ENCODE measurements around the gene DAD1.
"Not testable (repeated sequence)": the region's sequence is repeated elsewhere in the genome, so short reads cannot be mapped to it uniquely, and the experiment has no call there.

DAD1 gene

GRCh38 chr14:22615765-22616164, 26.7 kb upstream of the DAD1 start:
- H3K27ac ChIP-seq (ENCODE audit: extremely low read depth, low read depth, low read length); POLR2A ChIA-PET; H3K9me3 ChIP-seq (ENCODE audit: control insufficient read depth, insufficient read depth, low read depth, low read length); H3K4me1 ChIP-seq (ENCODE audit: control insufficient read depth, insufficient read depth, low read length); H3K4me3 ChIP-seq (ENCODE audit: low read depth, low read length); CTCF ChIA-PET: not testable (repeated sequence)
- peaks cover 0 to 17% of the 10 kb centered on the region in 2 experiments; a peak in 1 of 3 replicates for H3K36me3 ChIP-seq (ENCODE audit: control insufficient read depth in 2 of 2, insufficient read depth in 1 of 2, low read length in 2 of 2)
- TF ChIP-seq ZNF146 (tag by site-specific recombination; IDR thresholded peaks at IDR 0.05) (peak; percentile 99), ZNF580 (tag by site-specific recombination; IDR thresholded peaks at IDR 0.05) (peak; percentile 72), ZNF280D (tag by site-specific recombination; IDR thresholded peaks at IDR 0.05) (0 out of 2 replicates have a peak, but pooled peaks have one; percentile 25)

DNA sequence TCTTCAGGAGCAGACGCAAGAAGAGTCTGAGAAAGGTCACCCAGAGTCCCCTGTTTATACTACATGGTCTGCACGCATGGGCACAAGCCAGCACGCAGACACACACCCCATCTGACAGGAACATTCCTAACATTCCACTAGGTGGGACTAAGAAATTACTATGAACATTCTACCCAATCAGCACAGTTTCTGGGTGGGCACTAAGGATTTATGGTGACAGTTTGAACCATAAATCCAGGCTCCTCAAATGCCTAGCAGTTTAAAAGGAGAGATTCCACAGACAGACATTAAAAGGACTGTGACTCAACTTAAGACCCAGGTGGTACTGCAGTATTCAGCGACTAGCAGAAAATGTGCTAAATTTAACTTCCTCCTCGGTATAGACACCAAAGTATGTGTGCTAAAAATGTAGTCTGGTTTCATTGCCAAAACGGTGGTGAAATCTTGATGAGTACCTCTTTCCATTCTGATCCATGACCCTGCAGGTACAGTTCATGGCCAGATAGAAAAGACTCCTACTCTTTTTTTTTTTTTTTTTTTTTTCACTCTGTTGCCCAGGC, 25.3 kb upstream of the DAD1 start:
- H3K27ac ChIP-seq (ENCODE audit: extremely low read depth, low read depth, low read length): no peak overlapping the region
- no peaks in the 10 kb centered on the region for H3K9me3 ChIP-seq (ENCODE audit: control insufficient read depth, insufficient read depth, low read depth, low read length)
- POLR2A ChIA-PET: interaction anchor here (1.4 kb wide), 2 partner anchors 11 to 153 kb away, joined by 3 to 4 read pairs; partner anchors contain the start of gene OXA1L
- H3K36me3 ChIP-seq (ENCODE audit: control insufficient read depth in 2 of 2, insufficient read depth in 1 of 2, low read length in 2 of 2): peaks cover 0 to 32% of the 10 kb centered on the region in 2 experiments; a peak in 1 of 3 replicates
- CTCF ChIA-PET: interaction anchor here (1.1 to 1.4 kb wide), 2 partner anchors 15 to 39 kb away, joined by 3 to 4 read pairs; no protein-coding TSS in a partner anchor
- no peak overlapping the region for H3K4me3 ChIP-seq (ENCODE audit: low read depth, low read length)
- H3K4me1 ChIP-seq (ENCODE audit: control insufficient read depth, insufficient read depth, low read length): 0 out of 2 replicates have a peak, but pooled peaks cover 2% of the 10 kb centered on the region
- 0 out of 2 replicates have a peak, but pooled peaks have one; percentile 29 for TF ChIP-seq ZBTB17 (tag by site-specific recombination; IDR thresholded peaks at IDR 0.05)
- TF ChIP-seq SP2 (tag by site-specific recombination; IDR thresholded peaks at IDR 0.05): peak; percentile 72
- TF ChIP-seq ZNF629 (tag by site-specific recombination; IDR thresholded peaks at IDR 0.05): peak; percentile 45; the same call in 1 of the 2 replicates
- no peak for TF ChIP-seq ZNF76 (tag by site-specific recombination; IDR thresholded peaks at IDR 0.05; ENCODE audit: borderline replicate concordance, low read depth)
- TF ChIP-seq, protein P1, sequence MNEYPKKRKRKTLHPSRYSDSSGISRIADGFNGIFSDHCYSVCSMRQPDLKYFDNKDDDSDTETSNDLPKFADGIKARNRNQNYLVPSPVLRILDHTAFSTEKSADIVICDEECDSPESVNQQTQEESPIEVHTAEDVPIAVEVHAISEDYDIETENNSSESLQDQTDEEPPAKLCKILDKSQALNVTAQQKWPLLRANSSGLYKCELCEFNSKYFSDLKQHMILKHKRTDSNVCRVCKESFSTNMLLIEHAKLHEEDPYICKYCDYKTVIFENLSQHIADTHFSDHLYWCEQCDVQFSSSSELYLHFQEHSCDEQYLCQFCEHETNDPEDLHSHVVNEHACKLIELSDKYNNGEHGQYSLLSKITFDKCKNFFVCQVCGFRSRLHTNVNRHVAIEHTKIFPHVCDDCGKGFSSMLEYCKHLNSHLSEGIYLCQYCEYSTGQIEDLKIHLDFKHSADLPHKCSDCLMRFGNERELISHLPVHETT (tag by site-specific recombination; IDR thresholded peaks at IDR 0.05): no peak
- TF ChIP-seq, protein P2, sequence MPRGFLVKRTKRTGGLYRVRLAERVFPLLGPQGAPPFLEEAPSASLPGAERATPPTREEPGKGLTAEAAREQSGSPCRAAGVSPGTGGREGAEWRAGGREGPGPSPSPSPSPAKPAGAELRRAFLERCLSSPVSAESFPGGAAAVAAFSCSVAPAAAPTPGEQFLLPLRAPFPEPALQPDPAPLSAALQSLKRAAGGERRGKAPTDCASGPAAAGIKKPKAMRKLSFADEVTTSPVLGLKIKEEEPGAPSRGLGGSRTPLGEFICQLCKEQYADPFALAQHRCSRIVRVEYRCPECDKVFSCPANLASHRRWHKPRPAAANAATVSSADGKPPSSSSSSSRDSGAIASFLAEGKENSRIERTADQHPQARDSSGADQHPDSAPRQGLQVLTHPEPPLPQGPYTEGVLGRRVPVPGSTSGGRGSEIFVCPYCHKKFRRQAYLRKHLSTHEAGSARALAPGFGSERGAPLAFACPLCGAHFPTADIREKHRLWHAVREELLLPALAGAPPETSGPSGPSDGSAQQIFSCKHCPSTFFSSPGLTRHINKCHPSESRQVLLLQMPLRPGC (tag by site-specific recombination; IDR thresholded peaks at IDR 0.05): peak; percentile 80; the same call in 1 of the 2 replicates
- no peak for TF ChIP-seq KLF8 (tag by site-specific recombination; IDR thresholded peaks at IDR 0.05)
- no peak for TF ChIP-seq ZNF433 (tag by site-specific recombination; IDR thresholded peaks at IDR 0.05; ENCODE audit: low read depth)
- peak; percentile 27; the same call in 1 of the 2 replicates for TF ChIP-seq KLF17 (tag by site-specific recombination; IDR thresholded peaks at IDR 0.05)
- peak; percentile 80; the same call in 1 of the 2 replicates for TF ChIP-seq MEIS1 (CRISPR knock-in tag; IDR thresholded peaks at IDR 0.05; ENCODE audit: borderline replicate concordance)
- no peak for TF ChIP-seq ZNF239 (tag by site-specific recombination; IDR thresholded peaks at IDR 0.05)
- peak; percentile 87 for TF ChIP-seq KLF10 (tag by site-specific recombination; IDR thresholded peaks at IDR 0.05)
- TF ChIP-seq SETDB1 (IDR thresholded peaks at IDR 0.05; ENCODE audit: insufficient read length, low read length): no peak
- TF ChIP-seq SP7 (tag by site-specific recombination; IDR thresholded peaks at IDR 0.05): peak; percentile 47; the same call in 1 of the 2 replicates
- TF ChIP-seq GLIS1 (tag by site-specific recombination; IDR thresholded peaks at IDR 0.05): peak; percentile 28; the same call in 1 of the 2 replicates
- no peak for TF ChIP-seq ZNF624 (tag by site-specific recombination; IDR thresholded peaks at IDR 0.05)
- TF ChIP-seq SP3 (tag by site-specific recombination; IDR thresholded peaks at IDR 0.05): peak; percentile 45; the same call in 1 of the 2 replicates
- TF ChIP-seq ZNF785 (tag by site-specific recombination; IDR thresholded peaks at IDR 0.05): no peak
- peak; percentile 99 for TF ChIP-seq HOXC10 (CRISPR knock-in tag; IDR thresholded peaks at IDR 0.05)
- TF ChIP-seq, protein P3, sequence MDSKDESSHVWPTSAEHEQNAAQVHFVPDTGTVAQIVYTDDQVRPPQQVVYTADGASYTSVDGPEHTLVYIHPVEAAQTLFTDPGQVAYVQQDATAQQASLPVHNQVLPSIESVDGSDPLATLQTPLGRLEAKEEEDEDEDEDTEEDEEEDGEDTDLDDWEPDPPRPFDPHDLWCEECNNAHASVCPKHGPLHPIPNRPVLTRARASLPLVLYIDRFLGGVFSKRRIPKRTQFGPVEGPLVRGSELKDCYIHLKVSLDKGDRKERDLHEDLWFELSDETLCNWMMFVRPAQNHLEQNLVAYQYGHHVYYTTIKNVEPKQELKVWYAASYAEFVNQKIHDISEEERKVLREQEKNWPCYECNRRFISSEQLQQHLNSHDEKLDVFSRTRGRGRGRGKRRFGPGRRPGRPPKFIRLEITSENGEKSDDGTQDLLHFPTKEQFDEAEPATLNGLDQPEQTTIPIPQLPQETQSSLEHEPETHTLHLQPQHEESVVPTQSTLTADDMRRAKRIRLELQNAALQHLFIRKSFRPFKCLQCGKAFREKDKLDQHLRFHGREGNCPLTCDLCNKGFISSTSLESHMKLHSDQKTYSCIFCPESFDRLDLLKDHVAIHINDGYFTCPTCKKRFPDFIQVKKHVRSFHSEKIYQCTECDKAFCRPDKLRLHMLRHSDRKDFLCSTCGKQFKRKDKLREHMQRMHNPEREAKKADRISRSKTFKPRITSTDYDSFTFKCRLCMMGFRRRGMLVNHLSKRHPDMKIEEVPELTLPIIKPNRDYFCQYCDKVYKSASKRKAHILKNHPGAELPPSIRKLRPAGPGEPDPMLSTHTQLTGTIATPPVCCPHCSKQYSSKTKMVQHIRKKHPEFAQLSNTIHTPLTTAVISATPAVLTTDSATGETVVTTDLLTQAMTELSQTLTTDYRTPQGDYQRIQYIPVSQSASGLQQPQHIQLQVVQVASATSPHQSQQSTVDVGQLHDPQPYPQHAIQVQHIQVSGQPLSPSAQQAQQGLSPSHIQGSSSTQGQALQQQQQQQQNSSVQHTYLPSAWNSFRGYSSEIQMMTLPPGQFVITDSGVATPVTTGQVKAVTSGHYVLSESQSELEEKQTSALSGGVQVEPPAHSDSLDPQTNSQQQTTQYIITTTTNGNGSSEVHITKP (tag by site-specific recombination; IDR thresholded peaks at IDR 0.05): 0 out of 2 replicates have a peak, but pooled peaks have one; percentile 42
